IPS-18a (cell line): ENCODE measurements around the gene ISYNA1.

Source experiments
- H3K27ac ChIP-seq: one replicate; pipeline ENCODE4 v1.5.1; 2013; ENCODE audit warnings: low read length
- H3K27me3 ChIP-seq: one replicate; pipeline ENCODE4 v1.6.1; 2013; ENCODE audit warnings: mild to moderate bottlenecking, low read length; ENCODE audit not compliant: control insufficient read depth, insufficient read depth
- H3K36me3 ChIP-seq: one replicate; pipeline ENCODE4 v1.6.1; 2013; ENCODE audit warnings: low read depth, low read length; ENCODE audit not compliant: control insufficient read depth
- H3K4me1 ChIP-seq: one replicate; pipeline ENCODE4 v1.6.1; 2013; ENCODE audit warnings: low read depth, low read length; ENCODE audit not compliant: control insufficient read depth
- H3K4me3 ChIP-seq: one replicate; pipeline ENCODE4 v1.5.1; 2013; ENCODE audit warnings: low read length
- H3K9ac ChIP-seq: one replicate; pipeline ENCODE4 v1.6.1; 2013; ENCODE audit warnings: mild to moderate bottlenecking, low read length, moderate library complexity
- H3K9me3 ChIP-seq: one replicate; pipeline ENCODE4 v1.6.1; 2013; ENCODE audit warnings: low read depth, low read length; ENCODE audit not compliant: control insufficient read depth

ISYNA1 gene

GRCh38 chr19:18450021-18450930, 12.3 kb upstream of the ISYNA1 start:
- no peak overlapping the region for H3K4me3 ChIP-seq
- H3K9me3 ChIP-seq = no peaks in the 10 kb centered on the region
- no peak overlapping the region for H3K27ac ChIP-seq
- H3K9ac ChIP-seq = no peak overlapping the region
- no peaks in the 10 kb centered on the region for H3K27me3 ChIP-seq
- H3K36me3 ChIP-seq = peaks cover 9% of the 10 kb centered on the region
- H3K4me1 ChIP-seq = no peaks in the 10 kb centered on the region

- H3K36me3 ChIP-seq = peaks cover 9% of the 10 kb centered on the region
- no peaks in the 10 kb centered on the region for H3K27me3 ChIP-seq
- H3K9ac ChIP-seq = no peak overlapping the region
- no peak overlapping the region for H3K27ac ChIP-seq
- no peak overlapping the region for H3K4me3 ChIP-seq
- H3K4me1 ChIP-seq = no peaks in the 10 kb centered on the region
- no peaks in the 10 kb centered on the region for H3K9me3 ChIP-seq
These were observed 11.6 kb upstream of the ISYNA1 start for GRCh38 chr19:18449552-18449951.

GRCh38 chr19:18446811-18447359, 9.0 kb upstream of the ISYNA1 start:
- Histone ChIP-seq H3K4me1 (no peaks in the 10 kb centered on the region), H3K27ac (no peak overlapping the region), H3K27me3 (no peaks in the 10 kb centered on the region), H3K9me3 (no peaks in the 10 kb centered on the region), H3K4me3 (no peak overlapping the region), H3K9ac (no peak overlapping the region), H3K36me3 (peaks cover 9% of the 10 kb centered on the region)

GRCh38 chr19:18446145-18446810, 8.3 kb upstream of the ISYNA1 start:
- no peak overlapping the region for H3K4me3 ChIP-seq
- H3K27me3 ChIP-seq = no peaks in the 10 kb centered on the region
- H3K4me1 ChIP-seq = no peaks in the 10 kb centered on the region
- no peaks in the 10 kb centered on the region for H3K9me3 ChIP-seq
- H3K36me3 ChIP-seq = peaks cover 9% of the 10 kb centered on the region
- H3K27ac ChIP-seq = no peak overlapping the region
- H3K9ac ChIP-seq = no peak overlapping the region

- Histone ChIP-seq H3K4me3 (no peak overlapping the region), H3K27me3 (no peaks in the 10 kb centered on the region), H3K36me3 (peaks cover 9% of the 10 kb centered on the region), H3K9me3 (no peaks in the 10 kb centered on the region), H3K27ac (no peak overlapping the region), H3K4me1 (no peaks in the 10 kb centered on the region), H3K9ac (no peak overlapping the region)
These were observed 7.5 kb upstream of the ISYNA1 start for GRCh38 chr19:18445262-18445948.

GRCh38 chr19:18444513-18444912, 6.6 kb upstream of the ISYNA1 start:
- no peaks in the 10 kb centered on the region for H3K27me3 ChIP-seq
- H3K9me3 ChIP-seq = no peaks in the 10 kb centered on the region
- H3K4me1 ChIP-seq = peaks cover under 1% of the 10 kb centered on the region
- no peak overlapping the region for H3K9ac ChIP-seq
- no peak overlapping the region for H3K4me3 ChIP-seq
- H3K27ac ChIP-seq = no peak overlapping the region
- peaks cover 9% of the 10 kb centered on the region for H3K36me3 ChIP-seq

- Histone ChIP-seq H3K36me3 (peaks cover 9% of the 10 kb centered on the region), H3K9me3 (no peaks in the 10 kb centered on the region), H3K27me3 (no peaks in the 10 kb centered on the region), H3K9ac (no peak overlapping the region), H3K4me1 (peaks cover 7% of the 10 kb centered on the region), H3K27ac (no peak overlapping the region), H3K4me3 (no peak overlapping the region)
These were observed 5.9 kb upstream of the ISYNA1 start for GRCh38 chr19:18443831-18444230.

- H3K36me3 ChIP-seq = peaks cover 9% of the 10 kb centered on the region
- H3K4me3 ChIP-seq = no peak overlapping the region
- no peaks in the 10 kb centered on the region for H3K9me3 ChIP-seq
- no peak overlapping the region for H3K27ac ChIP-seq
- H3K9ac ChIP-seq = no peak overlapping the region
- no peaks in the 10 kb centered on the region for H3K27me3 ChIP-seq
- H3K4me1 ChIP-seq = peaks cover 11% of the 10 kb centered on the region
These were observed 5.5 kb upstream of the ISYNA1 start for GRCh38 chr19:18443406-18443805.

GRCh38 chr19:18442941-18443340, 5.0 kb upstream of the ISYNA1 start:
- Histone ChIP-seq H3K9me3 (no peaks in the 10 kb centered on the region), H3K4me1 (peaks cover 12% of the 10 kb centered on the region), H3K36me3 (peaks cover 9% of the 10 kb centered on the region), H3K27me3 (no peaks in the 10 kb centered on the region), H3K4me3 (no peak overlapping the region), H3K27ac (no peak overlapping the region), H3K9ac (no peak overlapping the region)

- Histone ChIP-seq H3K4me3 (no peak overlapping the region), H3K36me3 (peaks cover 9% of the 10 kb centered on the region), H3K9ac (no peak overlapping the region), H3K27ac (no peak overlapping the region), H3K27me3 (no peaks in the 10 kb centered on the region), H3K4me1 (peaks cover 12% of the 10 kb centered on the region), H3K9me3 (no peaks in the 10 kb centered on the region)
These were observed 4.2 kb upstream of the ISYNA1 start for GRCh38 chr19:18441804-18442788.
